ENCODE data around the gene KCNA10. TPM values are rescaled to one million over a fixed set of nuclear protein-coding genes. Genes with fewer than 3 reads are reported as not detected.

KCNA10 gene
- total and polyA plus RNA-seq, 8 donors = not detected

DNA sequence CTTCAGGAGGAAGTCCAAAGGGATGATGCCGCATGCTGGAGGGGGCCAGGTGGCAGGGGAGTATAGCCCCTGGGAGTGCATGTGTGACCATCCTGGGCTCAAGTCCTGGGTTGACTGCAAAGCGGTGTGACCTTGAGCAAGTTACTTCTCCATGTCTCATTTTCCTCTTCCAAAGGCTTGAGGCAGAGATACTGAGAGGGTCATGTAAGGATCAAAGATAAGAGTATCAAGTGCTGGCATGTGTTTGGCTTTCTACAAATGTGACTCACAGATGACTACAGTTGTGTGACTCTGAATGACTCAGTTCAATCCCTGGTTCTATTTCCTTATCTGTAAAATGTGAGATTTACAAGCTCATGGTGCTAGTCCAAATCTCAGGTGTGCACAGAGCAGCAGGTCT is 41.9 kb downstream of the KCNA10 start:
- H3K4me3 ChIP-seq = no peak overlapping the region
- peaks cover 11 to 16% of the 10 kb centered on the region in 2 donors for H3K4me1 ChIP-seq
- no peaks in the 10 kb centered on the region for H3K27me3 ChIP-seq
- DNase-seq (no peak), ATAC-seq (peak; percentile 75)
- intact Hi-C loops (cut with DNase I) = no loop called here
- TF ChIP-seq, protein P1, sequence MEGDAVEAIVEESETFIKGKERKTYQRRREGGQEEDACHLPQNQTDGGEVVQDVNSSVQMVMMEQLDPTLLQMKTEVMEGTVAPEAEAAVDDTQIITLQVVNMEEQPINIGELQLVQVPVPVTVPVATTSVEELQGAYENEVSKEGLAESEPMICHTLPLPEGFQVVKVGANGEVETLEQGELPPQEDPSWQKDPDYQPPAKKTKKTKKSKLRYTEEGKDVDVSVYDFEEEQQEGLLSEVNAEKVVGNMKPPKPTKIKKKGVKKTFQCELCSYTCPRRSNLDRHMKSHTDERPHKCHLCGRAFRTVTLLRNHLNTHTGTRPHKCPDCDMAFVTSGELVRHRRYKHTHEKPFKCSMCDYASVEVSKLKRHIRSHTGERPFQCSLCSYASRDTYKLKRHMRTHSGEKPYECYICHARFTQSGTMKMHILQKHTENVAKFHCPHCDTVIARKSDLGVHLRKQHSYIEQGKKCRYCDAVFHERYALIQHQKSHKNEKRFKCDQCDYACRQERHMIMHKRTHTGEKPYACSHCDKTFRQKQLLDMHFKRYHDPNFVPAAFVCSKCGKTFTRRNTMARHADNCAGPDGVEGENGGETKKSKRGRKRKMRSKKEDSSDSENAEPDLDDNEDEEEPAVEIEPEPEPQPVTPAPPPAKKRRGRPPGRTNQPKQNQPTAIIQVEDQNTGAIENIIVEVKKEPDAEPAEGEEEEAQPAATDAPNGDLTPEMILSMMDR (IDR thresholded peaks at IDR 0.05) = no peak
- no peaks in the 10 kb centered on the region for H3K36me3 ChIP-seq
- peak overlapping the region in 1 of 2 donors; percentile 23 for H3K27ac ChIP-seq
- no peaks in the 10 kb centered on the region for H3K9me3 ChIP-seq

DNA sequence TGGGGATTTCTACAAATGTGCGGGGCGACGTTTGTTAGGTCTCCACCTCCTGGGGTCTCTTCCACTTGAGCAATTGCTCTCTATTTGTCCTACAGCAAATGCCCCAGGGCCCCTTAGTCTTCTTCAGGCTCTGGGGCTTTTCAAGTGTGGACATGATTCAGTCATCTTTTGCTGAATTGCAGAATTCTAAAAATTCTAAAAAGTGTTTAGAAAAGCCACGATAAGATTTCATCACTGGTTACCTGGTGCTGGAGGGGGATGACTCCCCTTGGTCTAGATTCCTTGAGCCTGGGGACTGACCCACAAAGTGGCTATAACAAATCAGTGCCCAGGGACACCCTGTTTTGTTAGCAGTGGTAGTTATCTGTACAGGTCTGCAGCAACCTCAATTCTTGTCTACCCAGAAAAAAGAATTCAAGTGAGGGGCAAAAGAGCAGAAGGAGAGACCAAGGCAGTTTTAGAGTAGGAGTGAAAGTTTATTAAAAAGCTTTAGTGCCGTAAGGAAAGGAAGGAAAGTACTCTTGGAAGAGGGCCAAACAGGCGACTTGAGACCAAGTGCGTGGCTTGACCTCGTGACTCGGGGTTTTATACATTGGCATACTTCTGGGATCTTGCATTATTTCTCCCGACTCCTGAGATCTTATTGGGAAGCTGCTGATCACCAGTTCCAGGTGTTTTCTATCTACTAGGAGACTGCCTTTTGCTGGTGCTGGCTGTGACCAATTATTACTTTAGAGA is 42.8 kb downstream of the KCNA10 start:
- no peak overlapping the region for H3K4me3 ChIP-seq
- H3K4me1 ChIP-seq = peaks cover 8 to 12% of the 10 kb centered on the region in 2 donors
- ATAC-seq = peak; percentile 21
- no peaks in the 10 kb centered on the region for H3K36me3 ChIP-seq
- TF ChIP-seq, protein P1 (IDR thresholded peaks at IDR 0.05) = no peak
- intact Hi-C loops (cut with DNase I) = no loop called here
- H3K27ac ChIP-seq = no peak overlapping the region
- no peaks in the 10 kb centered on the region for H3K9me3 ChIP-seq
- no peak for DNase-seq
- no peaks in the 10 kb centered on the region for H3K27me3 ChIP-seq

DNA sequence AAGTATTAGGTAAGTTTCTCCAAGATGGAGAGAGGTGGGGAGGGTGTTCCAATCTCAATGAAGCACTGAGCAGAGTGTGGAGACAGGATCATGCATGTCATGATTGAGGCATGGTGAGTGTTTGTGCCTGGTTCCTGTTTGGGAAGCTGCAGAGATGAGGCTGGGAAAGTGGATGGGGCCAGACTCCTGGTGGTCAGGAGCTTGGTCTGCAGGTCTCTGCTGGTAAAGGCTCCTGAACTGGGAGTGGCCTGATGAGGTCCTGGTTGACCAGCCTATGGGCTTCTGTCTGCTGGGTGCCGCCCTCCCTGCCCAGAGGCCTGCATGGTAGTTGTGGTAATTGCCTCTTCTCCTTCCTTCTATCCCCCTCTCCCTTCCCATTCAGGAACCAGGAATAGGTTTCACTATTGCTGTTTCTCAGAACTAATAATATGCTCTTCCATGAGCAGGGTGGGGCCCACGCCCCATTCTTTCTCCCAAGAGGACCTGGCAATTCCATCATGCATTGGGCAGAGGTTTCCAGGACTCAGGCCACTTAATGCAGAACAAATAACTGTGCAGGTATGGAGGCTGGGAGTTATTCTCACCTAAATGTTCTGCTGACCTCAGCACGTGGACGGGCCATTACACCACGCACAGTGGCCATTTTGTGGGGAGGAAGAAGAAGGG is 43.5 kb downstream of the KCNA10 start:
- DNase-seq (no peak), ATAC-seq (peak; percentile 46)
- H3K4me3 ChIP-seq = no peak overlapping the region
- H3K9me3 ChIP-seq = no peaks in the 10 kb centered on the region
- peaks cover 8 to 12% of the 10 kb centered on the region in 2 donors for H3K4me1 ChIP-seq
- H3K27ac ChIP-seq = no peak overlapping the region
- TF ChIP-seq, protein P1 (IDR thresholded peaks at IDR 0.05) = no peak
- no peaks in the 10 kb centered on the region for H3K27me3 ChIP-seq
- H3K36me3 ChIP-seq = no peaks in the 10 kb centered on the region
- intact Hi-C loops (cut with DNase I) = no loop called here

DNA sequence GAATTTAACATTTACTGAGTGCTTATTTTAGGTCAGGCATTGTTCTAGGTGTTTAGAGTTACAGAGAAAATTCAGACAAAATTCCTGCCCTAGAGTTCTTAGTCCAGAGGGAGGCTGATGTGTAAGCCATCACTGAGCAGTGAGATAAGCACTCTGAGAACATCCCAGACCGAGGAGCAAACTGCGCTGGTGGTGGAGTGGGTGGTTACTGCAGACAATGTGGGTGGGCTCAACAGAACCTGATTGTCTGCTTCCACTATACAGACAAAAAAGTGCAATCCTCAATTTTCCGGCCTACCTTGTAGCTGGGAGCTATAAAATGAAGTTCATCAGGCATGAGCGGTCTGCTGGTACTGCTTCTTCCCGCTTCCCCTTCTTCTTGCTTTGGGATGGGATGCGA is 44.5 kb downstream of the KCNA10 start:
- Histone ChIP-seq H3K36me3 (no peaks in the 10 kb centered on the region), H3K4me1 (peaks cover 8 to 12% of the 10 kb centered on the region in 2 donors), H3K27me3 (no peaks in the 10 kb centered on the region), H3K27ac (no peak overlapping the region), H3K9me3 (no peaks in the 10 kb centered on the region), H3K4me3 (no peak overlapping the region)
- TF ChIP-seq, protein P1 (IDR thresholded peaks at IDR 0.05) = no peak
- ATAC-seq = no peak
- intact Hi-C loops (cut with DNase I) = no loop called here
- no peak for DNase-seq

DNA sequence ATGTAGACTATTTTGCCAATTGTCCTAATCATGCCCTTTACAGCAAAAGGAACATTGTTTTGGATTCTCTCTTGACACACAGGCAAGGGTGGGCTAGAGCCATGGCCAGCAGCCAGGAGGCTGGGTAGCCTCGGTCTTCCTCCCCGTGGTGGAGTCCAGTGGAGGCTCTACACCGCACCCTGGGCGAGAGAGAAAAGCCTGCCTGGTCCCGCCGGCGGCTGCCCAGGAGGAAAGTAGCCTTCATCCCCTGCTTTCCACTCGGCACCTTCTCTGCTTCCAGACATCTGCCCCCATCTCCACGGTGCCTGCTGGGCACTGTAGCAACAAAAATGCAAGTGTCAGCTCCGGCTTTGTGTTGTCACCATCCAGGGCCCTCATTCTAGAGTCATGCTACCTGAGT is 46.4 kb downstream of the KCNA10 start:
- intact Hi-C loops (cut with DNase I) = no loop called here
- ATAC-seq = no peak
- Histone ChIP-seq H3K4me1 (peaks cover 8 to 12% of the 10 kb centered on the region in 2 donors), H3K36me3 (no peaks in the 10 kb centered on the region), H3K27me3 (no peaks in the 10 kb centered on the region), H3K4me3 (no peak overlapping the region), H3K27ac (no peak overlapping the region), H3K9me3 (no peaks in the 10 kb centered on the region)
- TF ChIP-seq, protein P1 (IDR thresholded peaks at IDR 0.05) = no peak
- no peak for DNase-seq
